SIG-M5 treated with dmso at 0.1 percent for 504 hours (cell line): ENCODE data around the gene ANO2.

Source experiments
- DNase-seq: peaks from one replicate; lab custom pipeline; 2025; ENCODE audit not compliant: unreplicated experiment; lab: John Stamatoyannopoulos, UW

Gene ANO2

GRCh38 chr12:5521456-5522325, 423.4 kb downstream of the ANO2 start:
- DNase-seq = no peak

- DNase-seq = no peak
These were observed 424.2 kb downstream of the ANO2 start for GRCh38 chr12:5520831-5521230.

- DNase-seq = no peak
These were observed 425.0 kb downstream of the ANO2 start for GRCh38 chr12:5520037-5520436.

- DNase-seq = no peak
These were observed 426.3 kb downstream of the ANO2 start for GRCh38 chr12:5518584-5519365.

- DNase-seq = no peak
These were observed 428.5 kb downstream of the ANO2 start for GRCh38 chr12:5516371-5517241.

GRCh38 chr12:5515458-5515857, 429.6 kb downstream of the ANO2 start:
- no peak for DNase-seq

- DNase-seq = no peak
These were observed 430.5 kb downstream of the ANO2 start for GRCh38 chr12:5514545-5514944.

- DNase-seq = no peak
These were observed 431.0 kb downstream of the ANO2 start for GRCh38 chr12:5514016-5514415.

- no peak for DNase-seq
These were observed 431.7 kb downstream of the ANO2 start for GRCh38 chr12:5513406-5513805.
